ENCODE results near the gene ASNSD1. TPM values are rescaled to one million over a fixed set of nuclear protein-coding genes. Genes with fewer than 3 reads are reported as not detected.

Gene ASNSD1
- total RNA-seq (ENCODE audit: low replicate concordance), result 35.4 and 38.5 TPM in 2 replicates
- long read RNA-seq, transcript ASNSD1-201 (6 exons, 2,450 nt), result major isoform, 258 of 324 reads
- long read RNA-seq, transcript ASNSD1-209 (4 exons, 581 nt), result minor isoform, 6 of 324 reads
- long read RNA-seq, partial matches to known transcripts, result 6 of 324 reads
- long read RNA-seq, other reads (novel, unspliced or antisense), result 52 of 324 reads

DNA sequence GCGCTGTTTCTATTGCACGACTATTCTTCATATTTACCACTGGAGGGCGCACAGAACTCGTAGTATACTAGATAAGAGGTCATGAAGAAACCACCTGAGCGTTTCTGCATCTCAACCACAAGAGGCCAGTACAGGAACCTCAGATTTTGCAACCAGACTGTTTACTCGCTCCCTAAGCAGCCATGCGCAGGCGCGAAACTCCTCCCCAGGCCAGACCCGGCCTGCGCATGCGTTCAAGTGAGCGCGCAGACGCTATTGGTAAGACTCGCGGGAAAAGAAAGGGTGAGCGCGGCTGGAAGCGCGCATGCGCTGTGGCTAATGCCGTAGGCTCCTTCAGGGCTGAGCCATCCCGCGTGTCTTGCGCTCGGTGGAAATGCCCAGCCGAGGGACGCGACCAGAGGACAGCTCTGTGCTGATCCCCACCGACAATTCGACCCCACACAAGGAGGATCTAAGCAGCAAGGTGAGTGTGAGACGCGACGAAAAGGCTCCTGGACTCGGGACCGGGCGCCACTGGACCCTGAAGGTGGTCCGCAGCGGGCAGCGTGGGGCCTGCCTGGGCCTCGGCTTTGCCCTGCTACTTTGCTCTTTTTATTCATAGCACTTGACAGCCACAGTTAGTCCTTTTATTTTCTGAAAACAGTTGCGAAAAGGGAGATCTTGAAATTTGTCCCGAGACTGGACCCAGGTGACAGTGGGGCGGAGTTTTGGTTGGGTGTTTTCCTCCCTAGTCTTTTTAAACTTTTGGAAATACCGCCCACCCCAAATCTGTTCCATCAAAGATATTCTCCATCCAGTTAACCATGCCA lies at the start of gene ASNSD1:
Gene ASNSD1, plus strand, starts transcription at position 312 of the 809 bp plus-strand sequence. CDS start 4,674 bp downstream, outside the sequence.
- Mint-ChIP-seq H3K36me3 (peaks cover 7% of the 10 kb centered on the region), H3K27ac (no peak within 1 kb of the TSS)

DNA sequence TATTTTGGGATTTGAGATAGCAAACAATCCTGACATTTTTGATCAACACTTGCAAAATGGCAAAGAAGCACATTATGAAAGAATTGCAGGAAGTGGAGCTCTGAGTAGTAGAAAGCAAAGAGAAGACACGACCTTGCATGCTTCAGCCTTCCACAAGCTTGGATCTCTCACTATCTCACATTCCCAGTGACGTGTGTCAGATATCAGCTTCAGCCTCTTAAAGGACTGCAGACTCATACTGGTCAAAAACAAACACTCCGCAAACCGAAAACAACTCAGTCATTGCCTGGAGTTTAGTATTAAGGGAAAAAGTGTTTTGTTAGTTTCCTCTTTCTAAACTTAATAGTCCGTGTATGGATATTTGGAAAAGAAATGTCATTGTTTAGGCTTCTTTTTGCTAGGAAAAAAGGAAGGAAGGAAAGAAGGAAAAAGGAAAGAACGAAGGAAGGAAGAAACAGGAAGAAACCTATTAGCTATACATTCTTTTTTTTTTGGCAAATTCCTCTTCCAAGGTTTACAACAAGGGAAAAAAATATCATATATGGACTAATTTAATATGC lies 48.1 kb upstream of the ASNSD1 start:
- Mint-ChIP-seq H3K4me1 (ENCODE audit: unreplicated experiment) (peaks cover 14% of the 10 kb centered on the region), H3K27me3 (no peaks in the 10 kb centered on the region), H3K4me3 (peak overlapping the region; percentile 8), H3K36me3 (no peaks in the 10 kb centered on the region), H3K27ac (peak overlapping the region; percentile 74), H3K9me3 (no peaks in the 10 kb centered on the region)
- no peak for DNase-seq (ENCODE audit: extremely low spot score, unreplicated experiment)
- TF ChIP-seq, protein P1, sequence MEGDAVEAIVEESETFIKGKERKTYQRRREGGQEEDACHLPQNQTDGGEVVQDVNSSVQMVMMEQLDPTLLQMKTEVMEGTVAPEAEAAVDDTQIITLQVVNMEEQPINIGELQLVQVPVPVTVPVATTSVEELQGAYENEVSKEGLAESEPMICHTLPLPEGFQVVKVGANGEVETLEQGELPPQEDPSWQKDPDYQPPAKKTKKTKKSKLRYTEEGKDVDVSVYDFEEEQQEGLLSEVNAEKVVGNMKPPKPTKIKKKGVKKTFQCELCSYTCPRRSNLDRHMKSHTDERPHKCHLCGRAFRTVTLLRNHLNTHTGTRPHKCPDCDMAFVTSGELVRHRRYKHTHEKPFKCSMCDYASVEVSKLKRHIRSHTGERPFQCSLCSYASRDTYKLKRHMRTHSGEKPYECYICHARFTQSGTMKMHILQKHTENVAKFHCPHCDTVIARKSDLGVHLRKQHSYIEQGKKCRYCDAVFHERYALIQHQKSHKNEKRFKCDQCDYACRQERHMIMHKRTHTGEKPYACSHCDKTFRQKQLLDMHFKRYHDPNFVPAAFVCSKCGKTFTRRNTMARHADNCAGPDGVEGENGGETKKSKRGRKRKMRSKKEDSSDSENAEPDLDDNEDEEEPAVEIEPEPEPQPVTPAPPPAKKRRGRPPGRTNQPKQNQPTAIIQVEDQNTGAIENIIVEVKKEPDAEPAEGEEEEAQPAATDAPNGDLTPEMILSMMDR (conservative IDR thresholded peaks at IDR 0.05), result no peak

More for the DNA sequence above, at the start of gene ASNSD1:
- TF ChIP-seq, protein P1 (conservative IDR thresholded peaks at IDR 0.05), result peak; percentile 97
- Mint-ChIP-seq H3K9me3 (no peaks in the 10 kb centered on the region), H3K27me3 (no peaks in the 10 kb centered on the region), H3K4me3 (no peak within 1 kb of the TSS), H3K4me1 (ENCODE audit: unreplicated experiment) (peaks cover 5% of the 10 kb centered on the region)
- peak; percentile 99 for DNase-seq (ENCODE audit: extremely low spot score, unreplicated experiment)

DNA sequence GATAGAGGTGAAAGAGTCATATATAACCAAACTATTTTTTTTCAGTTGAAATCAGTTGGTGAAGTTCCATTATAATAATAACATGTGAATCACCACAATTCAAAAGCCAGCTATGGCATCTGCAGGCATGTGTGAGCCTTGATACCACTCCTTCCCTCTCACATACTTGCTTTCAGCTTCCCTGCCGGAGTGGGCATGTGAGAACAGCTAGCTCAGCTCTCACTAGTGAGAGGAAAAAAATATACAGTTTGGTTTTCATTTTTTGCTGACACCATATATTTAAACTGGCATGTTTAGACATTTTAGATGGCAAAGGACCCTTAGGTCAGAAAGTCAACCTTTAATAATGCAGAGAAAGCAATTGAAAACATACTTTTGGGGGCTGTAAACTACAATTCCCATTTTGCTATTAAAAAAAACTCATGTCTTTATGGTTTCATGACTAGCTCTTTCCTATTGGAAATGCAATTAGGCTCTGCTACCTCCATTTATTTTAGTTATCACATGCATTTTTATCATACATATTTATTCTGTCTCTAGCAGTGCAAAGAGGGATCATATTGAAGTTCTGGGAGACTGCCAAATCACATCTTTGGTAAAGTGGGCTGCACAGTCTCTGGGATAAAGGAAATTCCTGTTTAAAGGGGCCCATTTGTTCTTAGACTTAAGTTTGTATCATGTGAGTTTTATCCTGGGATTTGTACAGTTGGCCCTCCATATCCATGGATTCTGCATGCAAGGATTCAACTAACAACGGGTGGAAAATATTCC lies 47.4 kb upstream of the ASNSD1 start:
- no peaks in the 10 kb centered on the region for H3K9me3 Mint-ChIP-seq
- H3K27ac Mint-ChIP-seq, result peak overlapping the region; percentile 74

DNA sequence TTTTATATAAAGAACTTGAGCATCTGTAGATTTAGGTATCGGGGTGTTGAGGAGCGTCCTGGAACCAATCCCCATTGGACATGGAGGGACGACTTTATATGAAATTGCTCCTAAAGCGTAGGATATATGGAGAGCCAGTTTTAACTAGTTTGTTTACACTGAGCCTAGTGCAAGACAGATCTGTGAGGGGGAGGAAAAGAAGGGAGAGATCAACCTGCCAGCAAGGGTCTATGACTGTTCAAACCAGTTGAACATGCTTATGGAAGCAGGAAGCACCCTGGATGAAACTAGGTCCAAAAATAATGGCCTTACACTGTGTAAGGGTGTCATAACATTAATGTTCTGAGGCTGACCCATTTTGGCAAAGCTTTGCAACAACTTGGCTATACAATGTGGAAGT lies 46.7 kb upstream of the ASNSD1 start:
- Mint-ChIP-seq H3K36me3 (no peaks in the 10 kb centered on the region), H3K4me1 (ENCODE audit: unreplicated experiment) (peaks cover 14% of the 10 kb centered on the region), H3K27ac (peak overlapping the region; percentile 8), H3K4me3 (no peak overlapping the region), H3K9me3 (no peaks in the 10 kb centered on the region), H3K27me3 (no peaks in the 10 kb centered on the region)
- DNase-seq (ENCODE audit: extremely low spot score, unreplicated experiment), result no peak
- TF ChIP-seq, protein P1 (conservative IDR thresholded peaks at IDR 0.05), result no peak

More for the DNA sequence above, 47.4 kb upstream of the ASNSD1 start:
- no peak overlapping the region for H3K4me3 Mint-ChIP-seq
- H3K36me3 Mint-ChIP-seq, result no peaks in the 10 kb centered on the region
- no peaks in the 10 kb centered on the region for H3K27me3 Mint-ChIP-seq
- DNase-seq (ENCODE audit: extremely low spot score, unreplicated experiment), result no peak
- H3K4me1 Mint-ChIP-seq (ENCODE audit: unreplicated experiment), result peaks cover 14% of the 10 kb centered on the region
- TF ChIP-seq, protein P1 (conservative IDR thresholded peaks at IDR 0.05), result no peak

DNA sequence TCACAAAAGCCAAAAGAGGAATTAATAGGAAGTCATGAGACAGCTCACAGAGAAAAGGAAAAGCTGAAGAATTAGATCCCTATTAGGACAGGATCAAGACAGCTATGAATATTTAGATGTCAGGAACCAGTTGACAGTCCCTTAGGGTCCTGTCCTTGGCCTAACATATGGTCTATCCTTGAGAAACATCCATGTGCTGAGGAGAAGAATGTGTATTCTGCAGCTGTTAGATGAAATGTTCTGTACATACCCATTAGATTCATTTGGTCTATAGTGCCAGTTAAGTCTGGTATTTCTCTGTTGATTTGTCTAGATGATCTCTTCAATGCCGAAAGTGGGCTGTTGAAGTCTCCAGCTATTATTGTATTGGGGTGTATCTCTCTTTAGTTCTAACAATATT lies 43.1 kb upstream of the ASNSD1 start:
- TF ChIP-seq, protein P1 (conservative IDR thresholded peaks at IDR 0.05), result no peak

More for the DNA sequence above, 43.1 kb upstream of the ASNSD1 start:
- Mint-ChIP-seq H3K36me3 (no peaks in the 10 kb centered on the region), H3K4me1 (ENCODE audit: unreplicated experiment) (peaks cover 7% of the 10 kb centered on the region), H3K27ac (no peak overlapping the region), H3K27me3 (no peaks in the 10 kb centered on the region), H3K9me3 (no peaks in the 10 kb centered on the region), H3K4me3 (no peak overlapping the region)
- no peak for DNase-seq (ENCODE audit: extremely low spot score, unreplicated experiment)

Measured in type B pancreatic cell (in vitro differentiated cells).